HepG2 (cell line): ENCODE measurements around the gene ADGRG1. TPM values are rescaled to one million over a fixed set of nuclear protein-coding genes. Genes with fewer than 3 reads are reported as not detected.

Source experiments
- ATAC-seq: fragments of 200-7000 bp; cut with Tn5 transposase; 3 replicates; pipeline ENCODE4 v1.9.1; 2020; ENCODE audit warnings: mild to moderate bottlenecking, moderate library complexity
- BruUV-seq: library from RNA; stranded (reverse); fragments of 400-500 nt; replicated peaks from 2 replicates; lab custom pipeline; 2021; lab: Mats Ljungman, UMichigan
- CTCF ChIA-PET: fragments of 300-600 bp; formaldehyde crosslinking; extraction: SDS; loops from one replicate; lab custom pipeline; 2021; ENCODE audit warnings: low total read pairs, inconsistent platforms, low intra/inter-chr PET ratio; lab: Yijun Ruan, JAX
- POLR2A ChIA-PET: fragments of 350-600 bp; sonication (Branson Sonifier 250); formaldehyde crosslinking; loops from one replicate; lab custom pipeline; 2020; ENCODE audit warnings: antibody characterized with exemption, inconsistent platforms; lab: Yijun Ruan, JAX
- DNase-seq: peaks from one replicate; pipeline ENCODE4 v3.0.0-alpha.2; 2015; ENCODE audit warnings: low spot score
- FAIRE-seq: peaks from 3 replicates; lab custom pipeline; 2011; peaks lifted over from hg19 to GRCh38; lab: Jason Lieb, UNC
- H2AFZ ChIP-seq: one replicate; pipeline ENCODE4 v1.6.1; 2011; ENCODE audit warnings: low read length, inconsistent platforms
- H3K27ac ChIP-seq: fragments of 300-600 bp; 3 replicates; pipeline ENCODE4 v1.8.0; 2011; ENCODE audit warnings: mixed run types, mild to moderate bottlenecking, mixed read lengths, low read length, inconsistent platforms; ENCODE audit not compliant: insufficient read depth; ENCODE audit errors: extremely low read length
- H3K27me3 ChIP-seq, 2 experiments: fragments of 200-600 bp in 1 of 2; 2 replicates in 1 of 2; 3 replicates in 1 of 2; pipeline versions ENCODE4 v1.6.0 to v1.8.0; 2011; ENCODE audit warnings: low read length in 2 of 2, mild to moderate bottlenecking in 2 of 2, moderate library complexity in 2 of 2, inconsistent platforms in 1 of 2; ENCODE audit not compliant: insufficient read depth in 2 of 2, control insufficient read depth in 1 of 2
- H3K36me3 ChIP-seq, 2 experiments: fragments of 200-600 bp in 1 of 2; replicated peaks in 1 of 2; 2 replicates in 1 of 2; 3 replicates in 1 of 2; pipeline versions ENCODE4 v1.5.1 to v1.8.0; 2011; ENCODE audit warnings: low read length in 2 of 2, inconsistent platforms in 1 of 2; ENCODE audit not compliant: insufficient read depth in 2 of 2, control insufficient read depth in 1 of 2
- H3K4me1 ChIP-seq: 2 replicates; pipeline ENCODE4 v1.5.1; 2012; ENCODE audit warnings: low read length, inconsistent platforms; ENCODE audit not compliant: insufficient read depth
- H3K4me2 ChIP-seq: 2 replicates; pipeline ENCODE4 v1.6.0; 2011; ENCODE audit warnings: low read depth, low read length, inconsistent platforms
- H3K4me3 ChIP-seq, 3 experiments: fragments of 200-600 bp in 1 of 3; sonication (generic), shearing (Covaris generic) in 1 of 3; replicated peaks in 1 of 3; 2 replicates each; pipeline ENCODE4 v1.5.1; 2011 to 2016; ENCODE audit warnings: low read length in 3 of 3, inconsistent platforms in 2 of 3, low read depth in 2 of 3, mild to moderate bottlenecking in 2 of 3, control low read depth in 1 of 3, mixed read lengths in 1 of 3; ENCODE audit not compliant: insufficient read depth in 1 of 3
- H3K79me2 ChIP-seq: one replicate; pipeline ENCODE4 v1.6.1; 2011; ENCODE audit warnings: low read length, inconsistent platforms; ENCODE audit not compliant: insufficient read depth
- H3K9ac ChIP-seq: 2 replicates; pipeline ENCODE4 v1.6.0; 2011; ENCODE audit warnings: mild to moderate bottlenecking, low read depth, low read length, inconsistent platforms; ENCODE audit not compliant: insufficient read depth
- H3K9me3 ChIP-seq: 2 replicates; pipeline ENCODE4 v1.5.1; 2012; ENCODE audit warnings: mild to moderate bottlenecking, low read length
- H4K20me1 ChIP-seq: 2 replicates; pipeline ENCODE4 v1.6.0; 2011; ENCODE audit warnings: inconsistent platforms, mild to moderate bottlenecking, low read length, moderate library complexity; ENCODE audit not compliant: insufficient read depth
- ATF1 ChIP-seq: IDR thresholded peaks from 2 replicates; pipeline ENCODE4 v1.6.1; 2016; ENCODE audit warnings: mild to moderate bottlenecking, control low read depth
- HOXD1 ChIP-seq: sonication (generic); formaldehyde crosslinking; IDR thresholded peaks from 2 replicates; pipeline ENCODE4 v1.5.0; 2020; ENCODE audit warnings: missing genetic modification reagents
- IRX3 ChIP-seq: sonication (generic); formaldehyde crosslinking; IDR thresholded peaks from 2 replicates; pipeline ENCODE4 v1.8.1; 2023; ENCODE audit warnings: mild to moderate bottlenecking, low read depth, missing genetic modification reagents, borderline replicate concordance
- KAT7 ChIP-seq: IDR thresholded peaks from 2 replicates; pipeline ENCODE4 v1.6.1; 2018; ENCODE audit warnings: borderline replicate concordance, missing compliant biosample characterization
- KDM1A ChIP-seq: IDR thresholded peaks from 2 replicates; pipeline ENCODE4 v1.6.1; 2016; ENCODE audit warnings: missing compliant biosample characterization
- KMT2A ChIP-seq: sonication (generic); formaldehyde crosslinking; IDR thresholded peaks from 2 replicates; pipeline ENCODE4 v1.4.0; 2020; ENCODE audit warnings: missing genetic modification reagents
- MED1 ChIP-seq: sonication (generic); formaldehyde crosslinking; IDR thresholded peaks from 2 replicates; pipeline ENCODE4 v1.4.0; 2020; ENCODE audit warnings: missing genetic modification reagents
- MED13 ChIP-seq: sonication (generic); formaldehyde crosslinking; IDR thresholded peaks from 2 replicates; pipeline ENCODE4 v1.5.0; 2020; ENCODE audit warnings: missing genetic modification reagents
- ZMYM3 ChIP-seq: sonication (generic); formaldehyde crosslinking; IDR thresholded peaks from 2 replicates; pipeline ENCODE4 v1.5.1; 2020; ENCODE audit warnings: mild to moderate bottlenecking, missing genetic modification reagents
- ZNF329 ChIP-seq: sonication (generic); formaldehyde crosslinking; IDR thresholded peaks from 2 replicates; pipeline ENCODE4 v1.9.0; 2021; ENCODE audit warnings: low read depth, mild to moderate bottlenecking, missing genetic modification reagents
- ZNF652 ChIP-seq: IDR thresholded peaks from 2 replicates; pipeline ENCODE4 v1.6.1; 2016; ENCODE audit warnings: low read depth, borderline replicate concordance
- ZNF768 ChIP-seq: sonication (generic); formaldehyde crosslinking; IDR thresholded peaks from 2 replicates; pipeline ENCODE4 v1.4.0; 2020; ENCODE audit warnings: missing genetic modification reagents
- WGBS: methylation state at CpG from one replicate; pipeline ENCODE4 v1.1.6; 2017; ENCODE audit warnings: low lambda C conversion rate; 5-methylcytosine and 5-hydroxymethylcytosine counted together
- in situ Hi-C: cut with HindIII; loops from 2 replicates; pipeline ENCODE4 v1.10.0; 2017; ENCODE audit warnings: low pct_unique_long_range_greater_than_20kb; ENCODE audit not compliant: extremely low pct_ligation_motif_present
- intact Hi-C: fragments of 100-400 bp; cut with micrococcal nuclease; formaldehyde crosslinking; loops from one replicate; pipeline ENCODE4 v1.10.0; 2022; ENCODE audit not compliant: unreplicated experiment
- polyA plus RNA-seq, 8 experiments: library from polyadenylated mRNA; depleted of rRNA in 3 of 8; stranded (reverse) in 7 of 8; unstranded in 1 of 8; fragments of >200 nt; fragmentation: Illumina TruSeq in 4 of 8; extraction: Trizol in 4 of 8; gene quantifications; 2 replicates each; pipeline versions ENCODE4 v1.2.1 to v1.2.3, GENCODE V29; 2011 to 2016; ENCODE audit warnings: low read depth in 4 of 8, missing spikeins in 1 of 8, mixed read lengths in 1 of 8; ENCODE audit not compliant: insufficient read depth in 1 of 8
- total RNA-seq, 5 experiments: library from RNA; depleted of rRNA; stranded (reverse); fragments of >200 nt; fragmentation: Illumina TruSeq; extraction: Trizol; gene quantifications; 2 replicates each; pipeline ENCODE4 v1.2.3, GENCODE V29; 2016; ENCODE audit warnings: low read depth in 1 of 5
- TF ChIP-seq, protein P1 (sequence below): sonication (generic); formaldehyde crosslinking; IDR thresholded peaks from 2 replicates; pipeline ENCODE4 v1.8.1; 2022; ENCODE audit warnings: mild to moderate bottlenecking, missing genetic modification reagents
- TF ChIP-seq, protein P2 (sequence below): sonication (generic); formaldehyde crosslinking; IDR thresholded peaks from 2 replicates; pipeline ENCODE4 v1.4.0; 2020; ENCODE audit warnings: missing genetic modification reagents
- TF ChIP-seq, protein P3 (sequence below): sonication (generic); formaldehyde crosslinking; IDR thresholded peaks from 2 replicates; pipeline ENCODE4 v1.5.1; 2020; ENCODE audit warnings: mild to moderate bottlenecking, missing genetic modification reagents, moderate library complexity
- TF ChIP-seq, protein P4 (sequence below): sonication (generic); formaldehyde crosslinking; IDR thresholded peaks from 2 replicates; pipeline ENCODE4 v1.5.1; 2020; ENCODE audit warnings: missing genetic modification reagents, mild to moderate bottlenecking, borderline replicate concordance

The ADGRG1 gene
- total and polyA plus RNA-seq, 2 of the 13 experiments (the other 11 are each of a cell fraction or from before 2014, with no cell fraction given) = 2.7 to 5.9 TPM

DNA sequence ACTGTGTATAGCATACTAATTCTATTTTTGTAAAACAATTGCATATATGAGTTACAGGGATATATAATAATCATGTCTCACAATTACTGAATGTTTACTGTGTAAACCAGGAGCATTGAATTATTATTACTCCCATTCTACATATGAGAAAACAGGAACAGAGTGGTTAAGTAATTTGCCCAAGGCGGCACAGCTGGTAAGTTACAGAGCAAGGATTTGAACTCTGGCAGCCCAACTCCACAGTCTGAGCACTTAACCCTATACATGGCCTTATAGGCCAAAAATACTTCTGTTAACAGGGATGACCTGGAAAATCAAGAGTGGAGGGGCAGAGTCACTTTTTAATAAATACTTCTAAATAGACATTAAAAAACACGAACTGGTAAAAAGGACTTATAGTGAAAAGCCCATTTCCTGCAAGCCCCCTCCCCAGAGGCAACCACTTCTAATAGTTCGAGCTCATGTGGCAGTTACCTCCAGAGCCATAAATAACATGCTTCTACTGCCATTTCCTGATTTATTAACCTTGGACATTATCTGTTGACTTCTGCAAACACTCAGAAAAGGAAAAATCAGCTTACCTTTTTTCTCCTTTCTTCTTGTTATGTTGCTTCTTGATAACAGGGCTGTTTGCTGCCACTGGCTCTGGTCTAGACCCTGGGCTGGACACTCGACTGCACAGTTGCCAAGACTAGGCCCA is 22.1 kb upstream of the ADGRG1 start:
- peak; percentile 8 for FAIRE-seq
- Histone ChIP-seq H3K9ac (peak overlapping the region; percentile 52), H2AFZ (no peak overlapping the region), H3K4me2 (peak overlapping the region; percentile 96), H3K4me1 (peaks cover 47% of the 10 kb centered on the region), H3K79me2 (no peaks in the 10 kb centered on the region), H3K9me3 (no peaks in the 10 kb centered on the region), H4K20me1 (no peaks in the 10 kb centered on the region), H3K27ac (peak overlapping the region; percentile 70), H3K27me3 (peaks cover 4 to 11% of the 10 kb centered on the region in 2 experiments; a peak in 1 of 5 replicates), H3K4me3 (peak overlapping the region; percentile 29 to 69 (median 61)), H3K36me3 (no peaks in the 10 kb centered on the region)
- POLR2A ChIA-PET = interaction anchor here (0.8 to 7.4 kb wide), 13 partner anchors 15 to 523 kb away, joined by 3 to 91 read pairs (median 5); partner anchors contain the start of genes ADGRG1, CFAP20 and KATNB1
- CTCF ChIA-PET = interaction anchor here (5.6 kb wide), 1 partner anchor 43 kb away, joined by 37 read pairs; no protein-coding TSS in a partner anchor
- no peak for DNase-seq
- ATAC-seq = no peak
- BruUV-seq = no TSS peak
- intact Hi-C loops = no loop called here
- WGBS = 33% methylated on average over 4 of the region's 4 CpGs
- in situ Hi-C loops = no loop called here
- TF ChIP-seq MED13 = 0 out of 2 replicates have a peak, but pooled peaks have one; percentile 21
- TF ChIP-seq ATF1 (CRISPR knock-in tag) = 0 out of 2 replicates have a peak, but pooled peaks have one; percentile 20
- TF ChIP-seq, protein P1, sequence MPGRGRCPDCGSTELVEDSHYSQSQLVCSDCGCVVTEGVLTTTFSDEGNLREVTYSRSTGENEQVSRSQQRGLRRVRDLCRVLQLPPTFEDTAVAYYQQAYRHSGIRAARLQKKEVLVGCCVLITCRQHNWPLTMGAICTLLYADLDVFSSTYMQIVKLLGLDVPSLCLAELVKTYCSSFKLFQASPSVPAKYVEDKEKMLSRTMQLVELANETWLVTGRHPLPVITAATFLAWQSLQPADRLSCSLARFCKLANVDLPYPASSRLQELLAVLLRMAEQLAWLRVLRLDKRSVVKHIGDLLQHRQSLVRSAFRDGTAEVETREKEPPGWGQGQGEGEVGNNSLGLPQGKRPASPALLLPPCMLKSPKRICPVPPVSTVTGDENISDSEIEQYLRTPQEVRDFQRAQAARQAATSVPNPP (CRISPR knock-in tag) = no peak
- 0 out of 2 replicates have a peak, but pooled peaks have one; percentile 17 for TF ChIP-seq ZNF652 (CRISPR knock-in tag)
- 0 out of 2 replicates have a peak, but pooled peaks have one; percentile 72 for TF ChIP-seq IRX3 (CRISPR knock-in tag)
- TF ChIP-seq, protein P2, sequence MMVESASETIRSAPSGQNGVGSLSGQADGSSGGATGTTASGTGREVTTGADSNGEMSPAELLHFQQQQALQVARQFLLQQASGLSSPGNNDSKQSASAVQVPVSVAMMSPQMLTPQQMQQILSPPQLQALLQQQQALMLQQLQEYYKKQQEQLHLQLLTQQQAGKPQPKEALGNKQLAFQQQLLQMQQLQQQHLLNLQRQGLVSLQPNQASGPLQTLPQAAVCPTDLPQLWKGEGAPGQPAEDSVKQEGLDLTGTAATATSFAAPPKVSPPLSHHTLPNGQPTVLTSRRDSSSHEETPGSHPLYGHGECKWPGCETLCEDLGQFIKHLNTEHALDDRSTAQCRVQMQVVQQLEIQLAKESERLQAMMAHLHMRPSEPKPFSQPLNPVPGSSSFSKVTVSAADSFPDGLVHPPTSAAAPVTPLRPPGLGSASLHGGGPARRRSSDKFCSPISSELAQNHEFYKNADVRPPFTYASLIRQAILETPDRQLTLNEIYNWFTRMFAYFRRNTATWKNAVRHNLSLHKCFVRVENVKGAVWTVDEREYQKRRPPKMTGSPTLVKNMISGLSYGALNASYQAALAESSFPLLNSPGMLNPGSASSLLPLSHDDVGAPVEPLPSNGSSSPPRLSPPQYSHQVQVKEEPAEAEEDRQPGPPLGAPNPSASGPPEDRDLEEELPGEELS (CRISPR knock-in tag) = 0 out of 2 replicates have a peak, but pooled peaks have one; percentile 16
- 0 out of 2 replicates have a peak, but pooled peaks have one; percentile 2 for TF ChIP-seq MED1 (CRISPR knock-in tag)
- no peak for TF ChIP-seq HOXD1
- TF ChIP-seq KAT7 = 0 out of 2 replicates have a peak, but pooled peaks have one; percentile 18
- no peak for TF ChIP-seq ZNF329
- peak; percentile 78; the same call in 1 of the 2 replicates for TF ChIP-seq KDM1A (CRISPR knock-in tag)
- TF ChIP-seq, protein P3, sequence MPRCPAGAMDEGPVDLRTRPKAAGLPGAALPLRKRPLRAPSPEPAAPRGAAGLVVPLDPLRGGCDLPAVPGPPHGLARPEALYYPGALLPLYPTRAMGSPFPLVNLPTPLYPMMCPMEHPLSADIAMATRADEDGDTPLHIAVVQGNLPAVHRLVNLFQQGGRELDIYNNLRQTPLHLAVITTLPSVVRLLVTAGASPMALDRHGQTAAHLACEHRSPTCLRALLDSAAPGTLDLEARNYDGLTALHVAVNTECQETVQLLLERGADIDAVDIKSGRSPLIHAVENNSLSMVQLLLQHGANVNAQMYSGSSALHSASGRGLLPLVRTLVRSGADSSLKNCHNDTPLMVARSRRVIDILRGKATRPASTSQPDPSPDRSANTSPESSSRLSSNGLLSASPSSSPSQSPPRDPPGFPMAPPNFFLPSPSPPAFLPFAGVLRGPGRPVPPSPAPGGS (CRISPR knock-in tag) = 0 out of 2 replicates have a peak, but pooled peaks have one; percentile 25
- no peak for TF ChIP-seq KMT2A (CRISPR knock-in tag)
- peak; percentile 90; the same call in 1 of the 2 replicates for TF ChIP-seq ZNF768 (CRISPR knock-in tag)
- TF ChIP-seq, protein P4, sequence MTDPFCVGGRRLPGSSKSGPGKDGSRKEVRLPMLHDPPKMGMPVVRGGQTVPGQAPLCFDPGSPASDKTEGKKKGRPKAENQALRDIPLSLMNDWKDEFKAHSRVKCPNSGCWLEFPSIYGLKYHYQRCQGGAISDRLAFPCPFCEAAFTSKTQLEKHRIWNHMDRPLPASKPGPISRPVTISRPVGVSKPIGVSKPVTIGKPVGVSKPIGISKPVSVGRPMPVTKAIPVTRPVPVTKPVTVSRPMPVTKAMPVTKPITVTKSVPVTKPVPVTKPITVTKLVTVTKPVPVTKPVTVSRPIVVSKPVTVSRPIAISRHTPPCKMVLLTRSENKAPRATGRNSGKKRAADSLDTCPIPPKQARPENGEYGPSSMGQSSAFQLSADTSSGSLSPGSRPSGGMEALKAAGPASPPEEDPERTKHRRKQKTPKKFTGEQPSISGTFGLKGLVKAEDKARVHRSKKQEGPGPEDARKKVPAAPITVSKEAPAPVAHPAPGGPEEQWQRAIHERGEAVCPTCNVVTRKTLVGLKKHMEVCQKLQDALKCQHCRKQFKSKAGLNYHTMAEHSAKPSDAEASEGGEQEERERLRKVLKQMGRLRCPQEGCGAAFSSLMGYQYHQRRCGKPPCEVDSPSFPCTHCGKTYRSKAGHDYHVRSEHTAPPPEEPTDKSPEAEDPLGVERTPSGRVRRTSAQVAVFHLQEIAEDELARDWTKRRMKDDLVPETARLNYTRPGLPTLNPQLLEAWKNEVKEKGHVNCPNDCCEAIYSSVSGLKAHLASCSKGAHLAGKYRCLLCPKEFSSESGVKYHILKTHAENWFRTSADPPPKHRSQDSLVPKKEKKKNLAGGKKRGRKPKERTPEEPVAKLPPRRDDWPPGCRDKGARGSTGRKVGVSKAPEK (CRISPR knock-in tag) = no peak
- TF ChIP-seq ZMYM3 = peak; percentile 86
